ENCODE results near the gene DRC3. TPM values are rescaled to one million over a fixed set of nuclear protein-coding genes. Genes with fewer than 3 reads are reported as not detected.

DRC3 gene
- total RNA-seq, 1 experiment from 2014 or later: 1.6 TPM

DNA sequence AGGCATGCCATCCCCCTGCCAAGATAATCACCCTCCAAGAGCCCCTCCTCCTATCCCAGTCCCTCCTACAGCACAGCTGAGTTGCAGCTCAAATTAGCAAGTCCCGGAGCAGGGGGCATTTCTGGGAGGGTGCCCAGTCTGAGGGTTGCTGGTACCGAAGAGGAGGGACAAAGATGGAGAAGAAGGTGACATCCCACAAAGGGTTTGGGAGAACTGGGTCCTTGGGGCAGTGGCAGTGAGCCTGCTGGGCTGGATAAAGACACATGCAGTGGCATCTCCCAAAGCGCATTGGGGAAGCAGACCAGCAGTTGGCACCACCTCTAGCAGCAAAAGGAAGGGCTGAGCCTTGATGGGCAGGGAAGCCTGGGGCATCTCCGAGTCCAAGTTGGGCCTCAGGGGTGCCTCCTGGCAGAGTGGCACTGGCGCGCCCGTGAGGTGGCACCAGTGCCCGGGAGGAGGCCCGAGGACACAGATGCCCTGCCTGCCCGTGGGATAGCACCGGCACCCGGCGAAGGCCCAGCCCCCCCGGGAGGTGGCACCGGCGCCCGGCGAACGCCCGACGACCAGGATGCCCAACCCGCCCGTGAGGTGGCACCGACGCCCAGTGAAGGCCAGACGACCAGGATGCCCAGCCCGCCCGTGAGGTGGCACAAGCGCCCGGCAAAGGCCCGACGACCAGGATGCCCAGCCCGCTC lies 1.1 kb upstream of the DRC3 start:
- Mint-ChIP-seq H3K9me3 (ENCODE audit: unreplicated experiment) (no peaks in the 10 kb centered on the region), H3K36me3 (ENCODE audit: insufficient read depth, unreplicated experiment) (peaks cover 9% of the 10 kb centered on the region), H3K4me1 (ENCODE audit: low read depth, unreplicated experiment) (peaks cover 27% of the 10 kb centered on the region), H3K27me3 (ENCODE audit: insufficient read depth, unreplicated experiment) (no peaks in the 10 kb centered on the region), H3K27ac (ENCODE audit: unreplicated experiment) (peak overlapping the region; percentile 93), H3K4me3 (ENCODE audit: unreplicated experiment) (peak overlapping the region; percentile 84)
- POLR2A ChIA-PET: interaction anchor here (0.7 to 2.0 kb wide), 8 partner anchors 13 to 135 kb away, joined by 3 to 15 read pairs (median 5); no protein-coding TSS in a partner anchor
- TF ChIP-seq, protein P1, sequence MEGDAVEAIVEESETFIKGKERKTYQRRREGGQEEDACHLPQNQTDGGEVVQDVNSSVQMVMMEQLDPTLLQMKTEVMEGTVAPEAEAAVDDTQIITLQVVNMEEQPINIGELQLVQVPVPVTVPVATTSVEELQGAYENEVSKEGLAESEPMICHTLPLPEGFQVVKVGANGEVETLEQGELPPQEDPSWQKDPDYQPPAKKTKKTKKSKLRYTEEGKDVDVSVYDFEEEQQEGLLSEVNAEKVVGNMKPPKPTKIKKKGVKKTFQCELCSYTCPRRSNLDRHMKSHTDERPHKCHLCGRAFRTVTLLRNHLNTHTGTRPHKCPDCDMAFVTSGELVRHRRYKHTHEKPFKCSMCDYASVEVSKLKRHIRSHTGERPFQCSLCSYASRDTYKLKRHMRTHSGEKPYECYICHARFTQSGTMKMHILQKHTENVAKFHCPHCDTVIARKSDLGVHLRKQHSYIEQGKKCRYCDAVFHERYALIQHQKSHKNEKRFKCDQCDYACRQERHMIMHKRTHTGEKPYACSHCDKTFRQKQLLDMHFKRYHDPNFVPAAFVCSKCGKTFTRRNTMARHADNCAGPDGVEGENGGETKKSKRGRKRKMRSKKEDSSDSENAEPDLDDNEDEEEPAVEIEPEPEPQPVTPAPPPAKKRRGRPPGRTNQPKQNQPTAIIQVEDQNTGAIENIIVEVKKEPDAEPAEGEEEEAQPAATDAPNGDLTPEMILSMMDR (IDR thresholded peaks at IDR 0.05; ENCODE audit: insufficient read depth in 1 of 2, low read depth in 1 of 2, low read length in 1 of 2, severe bottlenecking in 1 of 2, unreplicated experiment in 1 of 2): no peak
- H3K4me1 ChIP-seq: peaks cover 13% of the 10 kb centered on the region
- intact Hi-C loops (cut with micrococcal nuclease; ENCODE audit: unreplicated experiment): loop anchor here (1.0 to 5.0 kb wide), 4 partner anchors 12 to 66 kb away; partner anchors contain the start of genes ATPAF2 and GID4
- BruUV-seq (replicated peaks): no TSS peak
- H3K27me3 ChIP-seq (replicated peaks; ENCODE audit: control insufficient read depth, insufficient read depth, low read length): no peaks in the 10 kb centered on the region
- CTCF ChIA-PET: interaction anchor here (1.0 to 1.2 kb wide), 10 partner anchors 12 to 212 kb away, joined by 3 to 22 read pairs (median 7); partner anchors contain the start of gene ALKBH5
- peak overlapping the region; percentile 50 for H3K4me3 ChIP-seq (ENCODE audit: low read depth, low read length)
- no peaks in the 10 kb centered on the region for H3K9me3 ChIP-seq
- DNase-seq: no peak
- no peaks in the 10 kb centered on the region for H3K36me3 ChIP-seq (ENCODE audit: control insufficient read depth, insufficient read depth, low read length)

DNA sequence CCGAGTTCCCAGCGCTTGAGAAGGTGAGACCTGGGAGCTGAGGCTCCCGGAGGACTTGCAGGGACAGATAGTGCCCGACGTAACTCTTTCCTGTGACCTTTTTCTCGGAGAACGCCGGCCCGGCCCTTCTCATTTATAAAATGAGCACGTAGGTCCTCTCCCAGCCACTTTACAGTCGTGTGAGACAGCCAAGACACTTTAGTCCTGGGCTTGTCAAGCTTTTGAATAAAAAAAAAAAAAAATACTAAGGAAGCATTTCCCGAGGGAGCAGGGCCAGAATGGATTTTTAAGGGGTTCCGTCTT lies 241 bp downstream of the DRC3 start:
- peak overlapping the region; percentile 93 for H3K27ac Mint-ChIP-seq (ENCODE audit: unreplicated experiment)
- H3K9me3 Mint-ChIP-seq (ENCODE audit: unreplicated experiment): no peaks in the 10 kb centered on the region
- no TSS peak for BruUV-seq (replicated peaks)
- TF ChIP-seq, protein P1 (IDR thresholded peaks at IDR 0.05; ENCODE audit: insufficient read depth in 1 of 2, low read depth in 1 of 2, low read length in 1 of 2, severe bottlenecking in 1 of 2, unreplicated experiment in 1 of 2): no peak
- Histone ChIP-seq H3K27me3 (replicated peaks; ENCODE audit: control insufficient read depth, insufficient read depth, low read length) (no peaks in the 10 kb centered on the region), H3K4me3 (ENCODE audit: low read depth, low read length) (peak overlapping the region; percentile 64), H3K9me3 (no peaks in the 10 kb centered on the region), H3K36me3 (ENCODE audit: control insufficient read depth, insufficient read depth, low read length) (no peaks in the 10 kb centered on the region), H3K4me1 (peaks cover 13% of the 10 kb centered on the region)
- peaks cover 9% of the 10 kb centered on the region for H3K36me3 Mint-ChIP-seq (ENCODE audit: insufficient read depth, unreplicated experiment)
- H3K4me3 Mint-ChIP-seq (ENCODE audit: unreplicated experiment): peak overlapping the region; percentile 84
- H3K27me3 Mint-ChIP-seq (ENCODE audit: insufficient read depth, unreplicated experiment): no peaks in the 10 kb centered on the region
- POLR2A ChIA-PET: interaction anchor here (0.6 to 2.0 kb wide), 8 partner anchors 11 to 137 kb away, joined by 3 to 15 read pairs (median 5); no protein-coding TSS in a partner anchor
- CTCF ChIA-PET: interaction anchor here (0.6 to 1.2 kb wide), 13 partner anchors 13 to 210 kb away, joined by 3 to 22 read pairs (median 6); partner anchors contain the start of gene ALKBH5
- H3K4me1 Mint-ChIP-seq (ENCODE audit: low read depth, unreplicated experiment): peaks cover 20% of the 10 kb centered on the region
- DNase-seq: no peak
- intact Hi-C loops (cut with micrococcal nuclease; ENCODE audit: unreplicated experiment): loop anchor here (1.0 to 5.0 kb wide), 4 partner anchors 14 to 64 kb away; partner anchors contain the start of genes ATPAF2 and GID4

DNA sequence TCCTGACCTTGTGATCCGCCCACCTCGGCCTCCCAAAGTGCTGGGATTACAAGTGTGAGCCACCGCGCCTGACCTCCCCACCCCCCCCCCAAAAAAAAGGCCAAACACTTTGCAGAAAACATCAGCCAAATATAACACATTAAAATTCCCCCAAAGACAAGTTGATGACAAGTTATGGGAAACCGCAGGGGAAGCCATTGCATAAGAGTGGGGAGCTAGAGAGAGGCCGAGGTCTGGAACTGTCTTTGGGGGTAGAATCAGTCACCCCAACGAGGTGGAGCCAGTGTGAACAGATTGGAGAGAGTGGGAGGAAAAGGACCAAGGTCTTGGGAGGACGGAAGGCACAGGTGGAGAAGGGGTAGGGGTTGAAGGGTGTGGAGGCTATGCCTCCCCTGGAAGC lies 2.8 kb downstream of the DRC3 start:
- ChIA-PET POLR2A (no interaction called here), CTCF (no interaction called here)
- intact Hi-C loops (cut with micrococcal nuclease; ENCODE audit: unreplicated experiment): no loop called here

More for the DNA sequence above, 2.8 kb downstream of the DRC3 start:
- H3K36me3 ChIP-seq (ENCODE audit: control insufficient read depth, insufficient read depth, low read length): no peaks in the 10 kb centered on the region
- H3K27me3 Mint-ChIP-seq (ENCODE audit: insufficient read depth, unreplicated experiment): no peaks in the 10 kb centered on the region
- H3K36me3 Mint-ChIP-seq (ENCODE audit: insufficient read depth, unreplicated experiment): peaks cover 9% of the 10 kb centered on the region
- no peak for DNase-seq
- peaks cover 11% of the 10 kb centered on the region for H3K4me1 ChIP-seq
- H3K4me3 ChIP-seq (ENCODE audit: low read depth, low read length): no peak overlapping the region
- TF ChIP-seq, protein P1 (IDR thresholded peaks at IDR 0.05; ENCODE audit: insufficient read depth in 1 of 2, low read depth in 1 of 2, low read length in 1 of 2, severe bottlenecking in 1 of 2, unreplicated experiment in 1 of 2): no peak
- H3K9me3 Mint-ChIP-seq (ENCODE audit: unreplicated experiment): no peaks in the 10 kb centered on the region
- no peaks in the 10 kb centered on the region for H3K27me3 ChIP-seq (replicated peaks; ENCODE audit: control insufficient read depth, insufficient read depth, low read length)
- H3K4me1 Mint-ChIP-seq (ENCODE audit: low read depth, unreplicated experiment): peaks cover 9% of the 10 kb centered on the region
- no peak overlapping the region for H3K4me3 Mint-ChIP-seq (ENCODE audit: unreplicated experiment)
- H3K9me3 ChIP-seq: no peaks in the 10 kb centered on the region
- no TSS peak for BruUV-seq (replicated peaks)
- H3K27ac Mint-ChIP-seq (ENCODE audit: unreplicated experiment): no peak overlapping the region

Data from Caco-2 (cell line).